IPS-18c (cell line): ENCODE results near the gene PREPL.
"Not testable (repeated sequence)": the region's sequence is repeated elsewhere in the genome, so short reads cannot be mapped to it uniquely, and the experiment has no call there.

Experiments
- H3K4me3 ChIP-seq: 2 replicates; pipeline ENCODE4 v1.7.0; 2013; ENCODE audit warnings: low read depth, mild to moderate bottlenecking, low read length, moderate library complexity; ENCODE audit not compliant: insufficient read depth
- H3K9me3 ChIP-seq: one replicate; pipeline ENCODE4 v1.6.1; 2013; ENCODE audit warnings: mild to moderate bottlenecking, low read length, moderate library complexity; ENCODE audit not compliant: control insufficient read depth, insufficient read depth

The PREPL gene

GRCh38 chr2:44361330-44362206 is at the start of gene PREPL, which contains the start of gene CAMKMT:
Gene PREPL, minus strand, starts transcription at chr2:44361494. Its CDS starts 15,152 bp downstream, at chr2:44346342.
Gene CAMKMT, plus strand, starts transcription at chr2:44361947.
- Histone ChIP-seq H3K4me3 (peak within 1 kb of the TSS; percentile 94), H3K9me3 (no peaks in the 10 kb centered on the region)

- no peaks in the 10 kb centered on the region for H3K9me3 ChIP-seq
- no peak overlapping the region for H3K4me3 ChIP-seq
Measured at GRCh38 chr2:44398243-44398897, 37.1 kb upstream of the PREPL start.

- H3K9me3 ChIP-seq = no peaks in the 10 kb centered on the region
- H3K4me3 ChIP-seq = no peak overlapping the region
Measured at GRCh38 chr2:44397447-44398175, 36.3 kb upstream of the PREPL start.

- no peak overlapping the region for H3K4me3 ChIP-seq
- no peaks in the 10 kb centered on the region for H3K9me3 ChIP-seq
Measured at GRCh38 chr2:44392338-44392943, 31.1 kb upstream of the PREPL start.

- Histone ChIP-seq H3K4me3 (no peak overlapping the region), H3K9me3 (no peaks in the 10 kb centered on the region)
Measured at GRCh38 chr2:44389895-44390294, 28.6 kb upstream of the PREPL start.

- Histone ChIP-seq H3K9me3 (no peaks in the 10 kb centered on the region), H3K4me3 (no peak overlapping the region)
Measured at GRCh38 chr2:44388877-44389276, 27.6 kb upstream of the PREPL start.

- not testable (repeated sequence) for H3K9me3 ChIP-seq, H3K4me3 ChIP-seq
Measured at GRCh38 chr2:44385226-44385625, 23.9 kb upstream of the PREPL start.

GRCh38 chr2:44377486-44377885 is 16.2 kb upstream of the PREPL start:
- H3K4me3 ChIP-seq = no peak overlapping the region
- no peaks in the 10 kb centered on the region for H3K9me3 ChIP-seq

GRCh38 chr2:44372246-44372645 is 11.0 kb upstream of the PREPL start:
- H3K4me3 ChIP-seq = no peak overlapping the region
- H3K9me3 ChIP-seq = no peaks in the 10 kb centered on the region

GRCh38 chr2:44371445-44371844 is 10.2 kb upstream of the PREPL start:
- Histone ChIP-seq H3K4me3 (no peak overlapping the region), H3K9me3 (no peaks in the 10 kb centered on the region)

- Histone ChIP-seq H3K4me3 (no peak overlapping the region), H3K9me3 (no peaks in the 10 kb centered on the region)
Measured at GRCh38 chr2:44369392-44369791, 8.1 kb upstream of the PREPL start.

- Histone ChIP-seq H3K9me3 (no peaks in the 10 kb centered on the region), H3K4me3 (no peak overlapping the region)
Measured at GRCh38 chr2:44367591-44367990, 6.3 kb upstream of the PREPL start.

- H3K9me3 ChIP-seq = no peaks in the 10 kb centered on the region
- no peak overlapping the region for H3K4me3 ChIP-seq
Measured at GRCh38 chr2:44364604-44365003, 3.3 kb upstream of the PREPL start.

- Histone ChIP-seq H3K9me3 (no peaks in the 10 kb centered on the region), H3K4me3 (peak overlapping the region; percentile 94)
Measured at GRCh38 chr2:44362207-44363015, 1.1 kb upstream of the PREPL start.

GRCh38 chr2:44360749-44361329 is 455 bp downstream of the PREPL start:
- Histone ChIP-seq H3K4me3 (peak overlapping the region; percentile 94), H3K9me3 (no peaks in the 10 kb centered on the region)

- Histone ChIP-seq H3K9me3 (no peaks in the 10 kb centered on the region), H3K4me3 (no peak overlapping the region)
Measured at GRCh38 chr2:44358503-44358902, 2.8 kb downstream of the PREPL start.
